CMK (cell line): ENCODE results near the gene JMJD7.
A peak's percentile ranks its signal among the peaks of the same experiment; 100 is the strongest.

Experiments
- DNase-seq: peaks from one replicate; pipeline ENCODE4 v3.0.0-alpha.2; 2010; ENCODE audit warnings: low read depth

The JMJD7 gene

DNA sequence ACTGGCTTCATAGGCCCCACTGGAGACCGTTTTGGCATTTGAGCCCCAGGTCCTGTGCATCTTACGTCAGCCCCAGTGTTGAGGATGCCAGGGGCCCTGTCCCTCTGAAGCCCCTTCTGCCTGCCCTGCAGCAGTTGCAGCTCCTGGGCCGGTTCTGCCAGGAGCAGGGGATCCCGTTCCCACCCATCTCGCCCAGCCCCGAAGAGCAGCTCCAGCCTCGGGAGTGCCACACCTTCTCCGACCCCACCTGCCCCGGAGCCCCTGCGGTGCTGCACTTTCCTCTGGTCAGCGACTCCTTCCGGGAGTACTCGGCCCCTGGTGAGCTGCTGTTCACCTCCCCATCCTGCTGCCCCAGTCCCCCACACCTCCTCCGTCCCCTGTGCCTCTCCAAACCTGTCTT lies 19.3 kb downstream of the JMJD7 start:
- DNase-seq = no peak

DNA sequence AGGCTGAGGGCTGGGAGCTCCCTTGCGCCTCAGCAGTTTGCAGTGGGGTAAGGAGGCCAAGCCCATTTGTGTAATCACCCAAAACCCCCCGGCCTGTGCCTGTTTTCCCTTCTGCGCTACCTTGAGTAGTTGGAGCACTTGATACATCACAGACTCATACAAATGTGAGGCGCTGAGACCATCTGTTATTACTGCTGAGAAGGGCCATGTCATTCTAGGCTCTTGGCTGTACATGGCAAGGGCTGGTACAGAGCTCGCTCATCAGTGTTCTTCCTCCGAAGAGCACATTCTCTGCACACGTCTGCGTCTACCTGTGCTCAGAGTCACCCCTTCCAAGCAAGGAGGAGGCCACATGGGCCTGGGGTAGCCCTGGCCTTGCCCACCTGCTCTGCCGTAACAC lies 20.1 kb downstream of the JMJD7 start:
- no peak for DNase-seq

DNA sequence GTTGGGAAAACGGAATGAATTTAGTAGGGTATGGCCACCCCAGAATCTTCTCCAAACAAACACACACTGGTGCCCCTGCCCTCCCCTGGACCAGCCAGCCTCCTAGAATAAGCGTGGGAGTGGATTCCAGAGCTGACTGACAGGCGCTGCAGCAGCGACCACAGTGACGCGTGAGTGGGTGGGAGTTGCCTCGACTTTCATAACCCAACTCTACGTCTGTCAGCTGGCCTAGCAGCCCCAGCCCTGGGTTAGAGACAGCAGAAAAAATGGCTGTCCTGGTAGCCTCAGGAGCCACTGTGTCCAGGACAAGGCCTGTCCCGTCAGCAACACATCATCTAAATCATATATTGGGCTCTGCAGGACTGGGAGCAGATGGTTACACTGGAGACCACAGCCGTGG lies 20.7 kb downstream of the JMJD7 start:
- no peak for DNase-seq

DNA sequence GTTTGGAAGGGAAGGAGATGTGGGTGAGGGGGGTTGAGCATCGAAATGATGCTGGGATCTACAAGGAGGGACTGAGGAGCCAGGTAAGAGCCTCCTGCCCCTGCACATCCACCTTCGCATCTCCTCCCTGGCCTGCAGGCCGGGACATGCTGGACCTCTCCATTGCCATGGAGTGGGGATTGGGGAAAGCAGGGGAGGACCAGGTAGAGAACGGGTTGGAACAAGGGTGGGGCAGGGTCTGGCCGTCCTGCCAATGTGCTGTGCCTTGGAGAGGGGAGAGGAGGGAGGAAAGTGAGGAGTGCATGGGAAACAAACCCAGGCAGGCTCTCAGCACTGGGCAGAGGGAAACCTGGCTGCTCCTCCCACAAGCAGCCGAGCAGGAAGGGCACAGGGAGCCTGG lies 21.3 kb downstream of the JMJD7 start:
- DNase-seq = no peak

DNA sequence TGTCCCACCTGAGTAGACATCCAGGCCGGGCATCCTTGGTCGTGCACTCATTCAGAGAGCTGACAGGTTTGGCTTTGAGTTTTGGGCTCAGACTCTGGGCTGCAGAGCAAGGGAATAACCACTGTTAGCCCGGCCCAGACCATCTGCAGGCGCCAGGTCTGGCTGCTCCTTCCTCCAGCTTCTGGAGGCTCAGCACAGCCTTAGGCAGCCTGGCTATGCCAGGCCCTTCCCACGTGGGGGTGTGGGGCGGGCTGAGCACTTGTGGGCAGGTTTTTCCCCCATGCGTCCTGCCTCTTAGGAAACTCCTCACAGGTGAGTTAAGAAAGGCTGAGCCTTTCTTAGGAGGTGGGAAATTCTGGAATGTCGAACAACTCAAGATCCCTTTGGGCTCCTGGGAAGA lies 22.0 kb downstream of the JMJD7 start:
- DNase-seq = no peak

DNA sequence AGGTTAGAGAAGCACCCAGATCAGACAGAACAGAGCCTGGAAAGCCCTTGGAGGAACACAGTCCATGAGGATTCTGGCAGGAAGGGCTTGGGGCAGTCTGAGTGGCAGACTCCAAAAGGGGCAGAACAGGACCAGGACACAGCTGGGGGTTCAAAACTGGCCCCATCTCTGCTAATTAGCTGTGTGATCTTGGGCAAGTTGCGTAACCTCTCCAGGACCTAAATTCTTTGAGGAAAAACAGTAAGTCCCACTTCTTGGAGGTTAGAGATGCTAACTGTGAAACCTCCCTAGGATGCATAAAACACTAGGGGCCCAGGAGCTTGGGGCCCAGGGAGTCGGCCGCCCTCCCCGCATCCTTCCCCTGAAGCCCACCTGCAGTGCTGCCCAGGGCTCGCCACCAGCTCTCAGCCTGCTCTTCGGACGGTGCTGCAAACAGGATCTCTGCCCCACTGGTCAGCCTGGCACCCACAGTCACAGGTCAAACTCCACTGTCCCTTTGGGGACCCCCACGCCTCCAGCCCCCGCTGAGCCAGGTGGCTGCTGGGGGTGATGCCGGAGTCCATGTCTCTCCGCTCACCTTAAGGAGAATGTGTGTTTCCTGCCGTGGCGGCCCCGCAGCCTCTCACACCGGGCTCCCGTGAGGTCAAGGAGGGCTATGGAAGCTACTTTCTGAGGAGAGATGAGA lies 22.7 kb downstream of the JMJD7 start:
- no peak for DNase-seq

DNA sequence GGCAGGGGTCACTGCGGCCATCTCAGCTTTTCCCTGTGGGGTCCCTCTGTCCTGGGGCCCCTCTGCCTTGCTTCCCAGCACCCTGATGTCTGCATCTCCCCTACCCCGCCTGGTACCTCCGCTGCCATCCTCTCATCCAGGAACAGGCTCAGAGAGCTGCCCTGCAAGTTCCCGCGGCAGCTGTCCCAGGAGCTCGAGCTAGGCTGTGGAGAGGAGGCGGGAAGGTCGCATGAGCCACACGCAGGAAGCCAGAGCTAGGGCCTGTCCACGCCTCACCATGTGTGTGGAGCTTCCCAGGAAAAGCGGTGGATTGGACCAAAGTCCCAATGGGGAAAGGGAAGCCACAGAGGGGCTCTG lies 23.3 kb downstream of the JMJD7 start:
- DNase-seq = no peak

DNA sequence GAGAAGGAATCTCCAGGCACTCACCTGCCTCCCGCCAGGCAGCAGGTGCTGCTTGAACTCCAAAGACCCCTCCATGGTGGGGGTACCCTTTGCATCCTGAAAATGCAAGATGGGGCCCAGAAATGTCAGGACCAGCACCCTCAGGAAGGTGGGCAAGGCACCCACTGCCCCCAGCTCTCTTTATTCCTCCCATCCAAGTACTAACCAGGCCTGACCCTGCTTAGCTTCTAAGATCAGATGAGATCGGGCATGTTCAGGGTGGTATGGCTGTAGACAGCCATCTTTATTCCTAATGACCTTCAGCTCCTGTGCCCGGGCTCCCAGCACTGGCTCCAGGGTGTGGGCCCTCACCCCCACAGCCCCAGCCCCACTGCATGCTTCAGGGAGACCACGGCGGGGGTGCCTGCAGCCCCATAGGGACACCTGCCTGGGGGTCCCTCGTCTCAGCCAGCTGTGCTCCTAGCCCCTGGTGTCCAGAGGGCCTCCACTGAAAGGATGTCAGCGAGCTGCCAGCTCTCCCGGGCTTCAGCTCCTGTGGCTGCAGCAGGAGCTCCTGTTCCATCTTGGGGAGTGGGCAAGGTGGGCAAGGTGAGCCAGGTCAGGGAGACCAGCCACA lies 24.0 kb downstream of the JMJD7 start:
- no peak for DNase-seq

DNA sequence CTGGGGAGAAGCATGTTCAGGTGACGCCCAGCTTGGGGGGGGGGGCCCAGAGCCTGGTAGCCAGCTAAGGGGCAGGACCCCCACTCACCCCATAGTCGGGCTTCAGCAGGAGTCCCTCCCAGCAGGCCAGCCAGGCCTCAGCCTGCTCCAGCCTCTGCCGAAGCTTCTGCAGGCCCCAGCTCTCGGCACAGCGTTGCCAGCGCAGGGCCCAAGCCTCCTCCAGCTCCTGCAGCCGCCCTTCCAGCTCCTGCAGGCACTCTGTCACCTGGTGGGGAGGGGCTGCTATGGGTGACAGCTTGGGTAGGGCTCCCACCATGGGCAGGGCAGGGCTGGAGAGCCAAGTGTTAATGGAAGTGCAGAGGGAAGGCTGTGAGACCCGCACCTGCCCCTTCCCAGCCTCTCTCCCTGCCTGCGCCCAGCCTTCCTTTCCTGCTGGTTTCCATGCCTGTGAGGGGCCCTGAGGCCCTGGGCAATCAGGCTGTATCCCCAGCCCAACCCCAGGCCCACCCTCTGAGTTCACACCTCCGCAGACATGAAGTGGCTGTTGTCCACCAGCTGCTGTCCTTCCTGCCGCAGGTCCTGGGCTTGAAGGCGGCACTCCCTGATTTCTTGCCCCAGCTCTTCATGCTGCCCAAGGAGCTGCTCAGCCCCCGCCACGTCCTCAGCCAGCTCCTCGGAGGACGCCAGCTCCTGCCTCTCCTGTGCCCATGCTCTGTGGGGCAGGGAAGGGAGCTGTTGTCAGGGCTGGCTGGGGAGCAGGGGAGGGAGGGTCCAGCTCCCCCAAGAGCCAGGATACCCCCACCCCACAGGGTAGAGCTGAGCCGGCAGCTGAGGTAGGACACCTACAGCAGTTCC lies 25.1 kb downstream of the JMJD7 start:
- DNase-seq = no peak

DNA sequence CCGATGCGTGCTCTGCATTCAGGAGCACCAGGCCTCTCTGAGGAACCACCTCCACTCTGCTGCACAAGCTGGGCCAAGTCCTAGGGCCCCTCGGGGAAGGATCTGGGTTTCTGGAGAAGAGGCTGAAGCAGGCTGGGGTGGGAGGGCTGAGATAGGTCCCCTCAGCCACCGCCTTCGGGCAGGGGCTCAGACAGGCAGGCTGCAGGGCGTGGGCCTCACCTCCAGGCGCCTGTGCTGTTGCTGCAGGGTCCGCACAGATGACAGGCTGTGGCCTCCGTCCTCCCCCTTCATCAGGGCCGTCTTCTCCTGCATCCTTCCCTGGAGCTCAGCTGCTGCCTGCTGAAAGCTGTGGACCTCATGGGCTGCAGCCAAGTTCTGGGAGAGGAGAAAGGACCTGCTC lies 25.9 kb downstream of the JMJD7 start:
- no peak for DNase-seq

DNA sequence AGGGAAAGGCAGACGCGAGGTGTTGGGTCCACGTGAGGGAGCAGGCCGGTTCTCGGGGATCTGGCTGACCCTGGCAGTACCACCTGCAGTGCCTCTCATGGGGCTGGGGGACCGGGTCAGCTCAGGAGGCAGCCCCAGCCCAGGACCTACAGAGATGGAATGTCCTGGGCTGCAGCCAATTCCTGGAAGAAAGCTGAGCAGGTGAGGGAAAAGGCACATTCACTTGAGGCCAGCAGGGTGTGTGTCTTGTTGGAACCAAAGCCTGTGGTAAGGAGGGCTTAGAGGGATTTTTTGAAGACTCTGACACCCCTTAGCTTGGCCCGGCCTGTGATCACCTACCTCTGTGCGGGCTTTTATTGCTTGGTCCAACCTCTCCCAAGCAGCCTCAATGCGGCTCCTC lies 26.6 kb downstream of the JMJD7 start:
- DNase-seq = no peak

DNA sequence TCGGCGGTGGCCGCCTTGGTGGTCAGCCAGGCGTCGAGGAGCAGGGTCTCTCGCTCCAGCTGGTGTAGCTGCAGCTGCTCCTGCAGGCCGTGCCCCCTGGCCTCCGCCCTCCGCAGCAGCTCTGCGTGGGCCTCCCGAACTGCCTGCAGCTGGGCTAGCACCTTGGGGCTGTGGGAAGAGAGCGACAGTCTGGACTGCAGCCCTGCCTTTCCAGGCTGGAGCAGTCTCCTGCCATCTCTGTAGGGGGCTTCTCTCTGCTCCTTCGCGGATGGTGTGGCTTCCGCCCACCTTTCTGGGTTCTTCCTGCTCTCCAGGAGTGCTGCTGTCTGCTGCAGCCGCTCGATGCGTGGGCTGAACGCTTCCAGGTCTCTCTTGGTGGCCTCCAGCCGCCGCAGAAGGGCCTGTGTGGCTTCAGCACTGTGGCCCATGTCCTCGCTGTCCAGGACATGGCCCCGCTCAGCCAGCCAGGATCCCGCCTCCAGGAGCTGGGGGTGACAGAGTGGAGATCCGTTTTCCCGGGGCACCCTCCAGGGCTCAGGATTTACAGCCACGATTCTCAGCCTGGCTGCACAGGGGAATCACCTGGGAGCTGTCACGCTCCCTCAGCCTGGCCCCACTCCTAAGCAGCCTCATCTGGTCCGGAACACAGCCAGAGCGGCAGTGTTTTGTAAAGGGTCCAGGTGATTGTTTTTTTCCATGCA lies 27.5 kb downstream of the JMJD7 start:
- no peak for DNase-seq

DNA sequence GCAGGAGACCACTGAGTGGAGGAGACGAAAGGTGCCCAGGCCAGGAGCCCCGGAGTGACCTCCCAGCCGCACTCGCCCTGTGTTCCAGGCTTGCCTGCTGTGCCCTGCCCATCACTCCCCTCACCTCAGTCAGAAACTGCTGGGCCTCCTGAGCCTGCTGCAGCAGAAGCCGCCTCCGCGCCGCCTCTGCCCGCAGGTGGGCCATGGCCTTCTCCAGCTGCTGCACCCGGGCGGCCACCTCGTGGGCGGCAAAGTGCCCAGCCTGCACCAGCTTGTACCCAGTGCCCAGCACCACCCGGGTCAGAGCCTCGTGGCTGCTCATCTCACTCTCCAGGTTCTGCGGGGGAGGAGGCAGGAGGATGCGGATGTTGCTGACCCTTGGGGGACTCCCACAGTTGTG lies 28.4 kb downstream of the JMJD7 start:
- DNase-seq = no peak

DNA sequence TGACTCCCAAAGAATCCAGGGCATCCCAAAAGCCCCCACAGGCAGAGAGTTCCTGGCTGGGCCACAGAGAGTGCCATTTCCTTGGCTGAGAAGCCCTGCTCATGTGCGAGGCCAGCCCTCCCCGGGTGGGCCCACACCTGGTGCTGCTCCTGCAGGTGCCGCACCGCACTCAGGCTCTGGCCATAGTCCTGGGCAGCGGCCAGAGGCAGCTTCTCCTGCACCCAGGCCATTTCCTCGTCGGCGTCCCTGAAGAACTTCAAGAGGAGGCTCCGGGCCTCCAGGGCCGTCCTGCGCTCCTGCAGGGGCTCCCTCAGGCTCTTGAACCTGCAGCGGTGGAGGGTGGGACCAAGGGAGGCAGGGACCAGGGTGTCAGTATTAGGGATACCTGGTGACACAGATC lies 28.8 kb downstream of the JMJD7 start:
- no peak for DNase-seq

DNA sequence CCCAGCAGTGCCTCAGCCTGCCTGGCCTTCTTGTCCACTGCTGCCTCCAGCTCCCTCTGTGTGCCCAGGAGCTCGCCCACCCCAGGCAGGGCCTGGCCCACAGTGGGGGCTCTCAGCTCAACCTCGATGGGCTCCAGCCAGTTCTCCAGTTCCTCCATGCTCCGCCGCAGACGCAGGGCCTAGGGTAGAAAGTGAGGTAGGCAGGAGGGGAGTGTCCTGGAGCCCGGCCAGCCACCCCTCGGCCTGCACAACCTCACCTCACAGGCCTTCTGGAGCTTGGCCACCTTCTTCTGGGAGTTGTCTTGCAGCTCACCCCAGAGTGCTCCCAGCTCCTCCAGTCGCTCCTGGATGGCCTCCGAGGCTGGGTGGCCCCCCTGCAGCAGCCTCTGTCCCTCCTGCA lies 29.4 kb downstream of the JMJD7 start:
- no peak for DNase-seq

DNA sequence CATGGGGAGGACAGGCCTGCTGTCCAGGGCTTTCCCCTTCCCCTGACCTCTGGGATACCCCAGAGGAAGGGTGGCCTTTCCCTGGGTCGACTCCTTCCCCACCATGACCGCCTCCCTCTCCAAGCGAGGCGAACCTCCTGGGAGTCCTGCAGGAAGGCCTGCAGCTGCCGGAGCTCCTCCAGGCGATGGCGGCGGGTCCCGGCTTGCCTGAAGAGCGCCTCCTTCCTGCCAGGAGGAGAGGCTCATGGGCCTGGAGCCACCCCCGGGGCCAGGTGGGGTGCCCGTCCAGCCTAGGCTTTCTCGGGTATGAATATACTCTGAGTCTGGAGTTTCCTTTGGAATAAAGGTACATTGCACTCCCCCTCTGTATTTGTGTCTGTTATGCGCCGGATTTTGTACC lies 30.9 kb downstream of the JMJD7 start:
- no peak for DNase-seq

DNA sequence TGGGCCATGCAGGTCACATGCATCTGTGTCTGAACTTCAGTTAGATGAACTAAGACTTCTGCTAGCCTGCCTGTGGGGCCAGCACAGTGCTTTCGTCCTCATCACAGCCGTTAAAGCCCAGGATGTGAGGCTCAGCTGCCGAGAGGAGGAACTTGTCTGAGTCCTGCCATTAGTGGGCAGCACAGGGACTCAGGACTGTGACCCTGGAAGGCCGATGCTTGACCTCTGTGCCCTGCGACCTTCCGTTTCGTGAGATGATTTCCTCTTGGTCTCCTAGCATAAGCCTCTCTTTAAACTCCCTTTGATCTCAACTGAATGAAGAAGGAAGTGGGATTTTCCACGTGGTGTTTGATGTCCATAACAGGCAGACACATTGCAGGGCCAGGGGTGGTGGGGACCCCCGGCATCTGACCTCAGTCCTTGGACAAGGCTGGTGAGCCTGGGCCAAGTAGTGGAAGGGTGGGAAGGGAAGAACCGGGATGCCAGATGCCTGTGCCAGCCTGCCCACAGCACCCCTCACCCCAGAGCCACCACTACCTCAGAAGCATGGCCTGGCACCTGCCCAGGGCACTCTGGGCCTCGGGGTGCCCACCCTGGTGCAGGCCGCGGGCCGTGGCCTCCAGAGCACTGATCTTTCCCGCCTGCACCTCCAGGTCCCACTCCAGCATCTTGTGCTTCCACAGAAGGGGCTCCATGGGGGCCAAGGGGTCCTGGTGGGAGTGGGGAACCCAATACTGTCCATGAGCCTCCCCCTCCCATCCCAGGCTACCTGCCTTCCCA lies 32.3 kb downstream of the JMJD7 start:
- DNase-seq = peak; percentile 38

DNA sequence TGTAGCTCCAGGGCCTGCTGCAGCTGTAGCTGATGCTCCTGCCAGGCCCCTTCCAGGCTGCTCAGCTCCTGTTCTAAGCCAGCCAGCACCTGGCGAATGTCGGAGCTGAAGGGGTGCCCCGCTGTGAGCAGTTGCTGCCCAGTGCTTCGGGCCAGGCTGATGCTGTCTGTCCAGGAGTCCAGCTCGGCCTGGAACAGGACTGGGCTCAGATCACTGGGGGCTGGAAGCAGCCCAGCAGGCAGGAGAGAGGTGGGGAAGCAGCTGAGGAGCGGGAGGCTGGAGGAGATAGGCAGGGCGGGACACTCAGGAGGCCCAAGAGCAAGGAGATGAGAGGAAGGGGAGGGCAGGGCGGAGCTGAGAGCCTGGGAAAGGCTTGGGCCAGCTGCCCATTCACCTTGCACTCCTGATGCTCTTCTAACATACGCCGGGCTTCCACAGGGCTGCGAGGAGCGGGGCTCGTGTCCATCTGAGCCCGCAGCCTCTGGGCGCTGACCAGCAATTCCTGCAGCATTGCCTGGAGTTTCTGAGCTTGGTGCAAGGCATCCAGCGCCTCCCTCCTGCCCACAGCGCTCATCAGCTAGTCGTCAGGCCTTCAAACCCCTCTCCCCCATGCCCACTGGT lies 34.0 kb downstream of the JMJD7 start:
- DNase-seq = no peak

DNA sequence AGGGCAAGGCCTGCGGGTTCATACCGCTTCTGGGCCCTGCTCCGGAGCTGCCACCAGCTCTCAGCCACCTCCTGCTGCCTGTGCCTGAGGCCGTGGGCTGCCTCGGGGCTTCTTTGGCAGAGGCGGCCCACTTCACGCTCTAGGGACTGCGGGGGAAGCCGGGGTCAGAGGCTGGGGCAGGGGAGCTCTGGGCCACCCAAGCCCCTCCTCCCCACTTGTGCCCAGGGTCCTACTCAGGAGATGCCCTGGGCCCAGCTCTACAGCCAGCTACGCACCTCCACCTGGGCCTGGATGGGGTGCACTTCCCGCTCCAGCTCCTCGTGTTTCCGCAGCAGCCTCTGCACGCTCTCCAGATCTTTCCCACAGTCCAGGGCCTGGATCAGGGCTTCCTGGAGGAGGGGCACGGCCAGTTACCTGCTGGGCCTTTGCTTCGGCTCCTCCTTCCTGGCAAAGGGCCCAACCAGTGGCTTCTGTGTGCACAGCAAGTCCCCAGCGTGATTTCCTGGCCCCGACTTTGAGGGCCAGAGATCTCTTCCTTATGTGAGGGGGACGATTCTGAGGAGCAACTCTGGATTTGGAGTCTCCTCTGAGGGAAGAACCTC lies 34.7 kb downstream of the JMJD7 start:
- no peak for DNase-seq

DNA sequence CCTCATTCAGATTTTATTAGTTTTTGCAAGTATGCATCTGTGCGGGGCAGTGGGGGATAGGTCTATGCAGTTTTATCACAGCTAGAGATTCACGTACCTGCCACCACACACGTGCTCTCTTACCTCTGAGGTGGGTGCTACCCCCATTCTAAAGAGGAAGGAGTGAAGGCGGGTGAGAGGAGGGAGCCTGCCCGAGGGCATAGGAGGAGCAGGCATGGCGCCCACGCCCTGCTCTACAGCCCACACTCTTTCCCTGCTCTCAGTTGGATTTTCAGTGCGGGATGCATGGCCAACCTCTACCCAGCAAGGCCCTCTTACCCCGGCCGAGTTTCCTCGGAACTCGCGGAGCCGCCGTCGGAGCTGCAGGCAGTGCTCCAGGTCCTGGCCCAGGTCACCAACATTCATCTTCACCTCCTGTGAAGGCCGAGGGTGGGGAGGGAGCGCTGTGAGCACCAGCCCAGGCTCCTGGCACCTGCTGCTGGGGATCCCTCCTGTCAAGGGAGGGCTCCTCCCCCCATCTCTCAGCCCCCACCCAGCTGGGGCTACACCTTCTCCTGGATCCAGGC lies 37.7 kb downstream of the JMJD7 start:
- no peak for DNase-seq

DNA sequence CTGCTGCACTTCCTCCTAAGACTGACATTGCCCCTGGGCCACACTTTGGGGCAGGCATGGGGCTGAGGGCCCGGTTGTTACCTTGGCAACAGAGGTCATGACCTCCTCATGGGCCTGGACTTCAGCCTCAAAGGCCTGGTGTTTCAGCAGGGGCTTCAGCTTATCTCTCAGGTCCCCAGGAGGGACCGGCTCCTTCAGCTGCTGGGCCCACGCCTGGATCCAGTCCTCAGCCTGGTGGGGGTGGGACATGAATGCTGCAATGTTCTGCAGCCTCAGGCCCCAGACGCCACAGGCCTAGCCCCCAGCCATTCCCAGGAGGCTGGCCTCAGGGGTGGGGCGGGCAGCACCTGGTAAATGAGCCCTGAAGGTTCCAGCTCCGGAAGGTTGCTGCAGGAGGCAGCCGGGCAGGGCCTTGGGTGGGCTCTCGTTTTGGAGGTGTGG lies 38.4 kb downstream of the JMJD7 start:
- DNase-seq = no peak
